HG03469 (cell line): ENCODE results near the gene GPC3.

Experiments
- ATAC-seq: cut with Tn5 transposase; IDR thresholded peaks from one replicate; pipeline ENCODE4 v1.9.1; 2021; ENCODE audit warnings: mild to moderate bottlenecking, moderate library complexity, moderate number of reproducible peaks; ENCODE audit not compliant: unreplicated experiment

Gene GPC3

GRCh38 chrX:133852837-133853356, 132.5 kb downstream of the GPC3 start:
- no peak for ATAC-seq

GRCh38 chrX:133852401-133852800, 133.0 kb downstream of the GPC3 start:
- no peak for ATAC-seq

- no peak for ATAC-seq
These were observed 135.0 kb downstream of the GPC3 start for GRCh38 chrX:133850399-133850798.

- no peak for ATAC-seq
These were observed 135.7 kb downstream of the GPC3 start for GRCh38 chrX:133849676-133850075.

GRCh38 chrX:133847340-133847994, 137.9 kb downstream of the GPC3 start:
- ATAC-seq, result peak; percentile 74

GRCh38 chrX:133846311-133846710, 139.1 kb downstream of the GPC3 start:
- ATAC-seq, result no peak

GRCh38 chrX:133840415-133840814, 145.0 kb downstream of the GPC3 start:
- no peak for ATAC-seq

GRCh38 chrX:133838761-133839676, 146.4 kb downstream of the GPC3 start:
- ATAC-seq, result no peak

GRCh38 chrX:133837091-133837490, 148.3 kb downstream of the GPC3 start:
- no peak for ATAC-seq

- ATAC-seq, result no peak
These were observed 148.8 kb downstream of the GPC3 start for GRCh38 chrX:133836561-133836960.

GRCh38 chrX:133834771-133835170, 150.6 kb downstream of the GPC3 start:
- ATAC-seq, result no peak

GRCh38 chrX:133819546-133819945, 165.8 kb downstream of the GPC3 start:
- ATAC-seq, result no peak

GRCh38 chrX:133818019-133818418, 167.4 kb downstream of the GPC3 start:
- no peak for ATAC-seq

- no peak for ATAC-seq
These were observed 169.9 kb downstream of the GPC3 start for GRCh38 chrX:133815496-133815895.

- no peak for ATAC-seq
These were observed 171.4 kb downstream of the GPC3 start for GRCh38 chrX:133813971-133814370.

GRCh38 chrX:133812402-133812801, 173.0 kb downstream of the GPC3 start:
- no peak for ATAC-seq

- no peak for ATAC-seq
These were observed 174.5 kb downstream of the GPC3 start for GRCh38 chrX:133810925-133811324.

GRCh38 chrX:133804072-133804471, 181.3 kb downstream of the GPC3 start:
- no peak for ATAC-seq

- ATAC-seq, result no peak
These were observed 189.1 kb downstream of the GPC3 start for GRCh38 chrX:133796282-133796681.

- ATAC-seq, result no peak
These were observed 191.3 kb downstream of the GPC3 start for GRCh38 chrX:133794126-133794525.

GRCh38 chrX:133793626-133794025, 191.8 kb downstream of the GPC3 start:
- no peak for ATAC-seq
